ENCODE data around the gene STARD13. TPM values are rescaled to one million over a fixed set of nuclear protein-coding genes. Genes with fewer than 3 reads are reported as not detected.

STARD13 gene
- total RNA-seq, 4 donors from 2014 or later: 31.1 to 63.4 (median 38.9) TPM

GRCh38 chr13:33323801-33324510, 38.4 kb upstream of the STARD13 start:
- ATAC-seq (ENCODE audit: low FRiP score): no peak
- TF ChIP-seq, protein P1, sequence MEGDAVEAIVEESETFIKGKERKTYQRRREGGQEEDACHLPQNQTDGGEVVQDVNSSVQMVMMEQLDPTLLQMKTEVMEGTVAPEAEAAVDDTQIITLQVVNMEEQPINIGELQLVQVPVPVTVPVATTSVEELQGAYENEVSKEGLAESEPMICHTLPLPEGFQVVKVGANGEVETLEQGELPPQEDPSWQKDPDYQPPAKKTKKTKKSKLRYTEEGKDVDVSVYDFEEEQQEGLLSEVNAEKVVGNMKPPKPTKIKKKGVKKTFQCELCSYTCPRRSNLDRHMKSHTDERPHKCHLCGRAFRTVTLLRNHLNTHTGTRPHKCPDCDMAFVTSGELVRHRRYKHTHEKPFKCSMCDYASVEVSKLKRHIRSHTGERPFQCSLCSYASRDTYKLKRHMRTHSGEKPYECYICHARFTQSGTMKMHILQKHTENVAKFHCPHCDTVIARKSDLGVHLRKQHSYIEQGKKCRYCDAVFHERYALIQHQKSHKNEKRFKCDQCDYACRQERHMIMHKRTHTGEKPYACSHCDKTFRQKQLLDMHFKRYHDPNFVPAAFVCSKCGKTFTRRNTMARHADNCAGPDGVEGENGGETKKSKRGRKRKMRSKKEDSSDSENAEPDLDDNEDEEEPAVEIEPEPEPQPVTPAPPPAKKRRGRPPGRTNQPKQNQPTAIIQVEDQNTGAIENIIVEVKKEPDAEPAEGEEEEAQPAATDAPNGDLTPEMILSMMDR (IDR thresholded peaks at IDR 0.05): no peak
- no peak for DNase-seq (ENCODE audit: low spot score)

DNA sequence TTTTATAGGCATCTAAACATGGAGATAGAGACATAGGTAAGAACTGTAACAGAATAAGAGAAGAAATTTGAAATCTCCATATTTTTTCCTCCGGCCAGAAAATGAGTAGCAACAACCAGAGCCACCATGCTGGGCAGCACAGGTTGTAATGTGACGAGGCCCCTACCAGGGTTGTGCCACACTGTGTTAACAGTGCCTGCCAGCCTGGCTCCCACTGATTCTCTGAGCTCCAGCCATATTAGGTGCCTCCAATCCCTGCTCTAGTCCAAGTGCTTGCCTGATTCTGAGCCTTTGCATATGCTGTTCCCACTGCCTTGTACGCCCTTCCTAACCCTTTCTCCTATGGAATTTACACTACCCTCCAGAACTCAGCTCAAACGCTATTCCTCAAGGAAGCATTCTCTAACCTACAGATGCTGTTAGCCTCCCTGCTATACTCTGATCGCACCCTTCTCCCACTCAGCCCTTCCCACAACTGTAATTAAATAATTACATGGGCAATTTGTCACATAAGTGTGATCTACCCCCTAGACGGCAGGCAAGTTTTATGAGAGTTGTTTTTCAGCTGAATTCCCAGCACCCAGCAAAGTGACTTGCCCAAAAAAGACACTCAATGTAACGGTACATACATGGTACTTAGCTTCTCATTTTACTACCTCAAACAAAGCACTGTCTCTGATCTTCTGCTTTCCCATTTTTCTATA, 37.6 kb upstream of the STARD13 start:
- TF ChIP-seq, protein P1 (IDR thresholded peaks at IDR 0.05): no peak
- ATAC-seq (ENCODE audit: low FRiP score): no peak

GRCh38 chr13:33322543-33322809, 36.9 kb upstream of the STARD13 start:
- TF ChIP-seq, protein P1 (IDR thresholded peaks at IDR 0.05): no peak
- ATAC-seq (ENCODE audit: low FRiP score) (no peak), DNase-seq (ENCODE audit: low spot score) (no peak)

More for the DNA sequence above, 37.6 kb upstream of the STARD13 start:
- DNase-seq (ENCODE audit: low spot score): no peak

DNA sequence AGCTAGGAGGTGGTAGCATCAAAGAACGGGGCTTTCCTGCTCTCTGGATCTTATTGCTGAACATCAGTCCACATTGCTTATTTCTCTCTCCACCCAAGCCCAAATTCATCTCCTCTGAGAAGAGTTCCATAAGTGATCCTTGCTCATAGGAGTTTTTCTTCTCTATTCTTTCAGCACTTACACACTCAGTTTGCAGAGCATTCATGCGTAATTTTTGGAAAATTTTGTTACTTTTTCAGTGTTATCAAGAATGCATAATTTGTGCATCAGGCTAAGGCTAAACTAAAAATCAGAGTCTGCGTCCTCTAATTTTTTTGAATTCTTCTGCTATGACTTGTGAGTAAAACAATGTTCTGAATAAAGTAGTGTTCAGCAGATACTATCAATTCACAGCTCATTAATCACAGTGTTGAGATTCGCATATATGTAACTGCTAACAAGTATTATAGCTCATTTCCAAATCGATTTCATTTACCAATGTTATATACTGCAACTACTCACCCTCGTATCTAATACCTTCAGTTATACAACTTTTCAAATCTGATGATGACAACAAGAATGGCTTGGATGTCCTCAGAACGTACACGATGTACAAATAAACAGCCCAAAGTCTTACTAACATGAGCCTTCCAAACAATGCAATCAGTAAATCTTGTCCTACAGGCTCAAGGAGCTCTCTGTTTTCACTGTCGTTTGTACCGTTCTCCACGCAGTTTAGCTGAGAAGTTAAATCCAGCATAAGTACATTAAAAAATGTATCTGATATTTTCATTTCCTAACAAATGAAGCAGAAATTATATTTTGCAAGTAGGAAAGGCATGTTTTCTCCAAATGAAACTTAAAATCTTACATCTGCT, 36.4 kb upstream of the STARD13 start:
- DNase-seq (ENCODE audit: low spot score) (no peak), ATAC-seq (ENCODE audit: low FRiP score) (no peak)
- TF ChIP-seq, protein P1 (IDR thresholded peaks at IDR 0.05): no peak

GRCh38 chr13:33319859-33320258, 34.3 kb upstream of the STARD13 start:
- ATAC-seq (ENCODE audit: low FRiP score): no peak
- no peak for DNase-seq (ENCODE audit: low spot score)
- TF ChIP-seq, protein P1 (IDR thresholded peaks at IDR 0.05): no peak

DNA sequence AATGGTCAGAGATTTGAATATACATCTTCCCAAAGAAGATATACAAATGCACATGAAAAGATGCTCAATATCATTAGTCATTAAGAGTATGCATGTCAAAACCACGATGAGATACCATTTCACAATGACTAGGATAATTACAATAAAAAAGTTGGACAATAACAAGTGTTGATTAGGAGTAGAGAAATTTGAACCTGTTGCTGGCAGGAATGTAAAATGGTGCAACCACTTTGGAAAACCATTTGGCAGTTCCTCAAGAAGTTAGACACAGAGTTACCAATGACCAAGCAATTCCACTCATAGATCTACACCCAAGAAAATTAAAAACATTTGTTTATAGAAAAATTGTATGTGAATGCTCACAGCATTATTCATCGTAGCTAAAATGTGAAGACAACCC, 33.2 kb upstream of the STARD13 start:
- ATAC-seq (ENCODE audit: low FRiP score): no peak
- TF ChIP-seq, protein P1 (IDR thresholded peaks at IDR 0.05): no peak
- no peak for DNase-seq (ENCODE audit: low spot score)

Data from omental fat pad (tissue), 4 donors.